Panc1 (cell line): ENCODE results near the gene SCART1. TPM values are rescaled to one million over a fixed set of nuclear protein-coding genes. Genes with fewer than 3 reads are reported as not detected.

Source experiments
- ATAC-seq: fragments of 200-7000 bp; cut with Tn5 transposase; 2 replicates; pipeline ENCODE4 v1.9.1; 2020; ENCODE audit warnings: mild to moderate bottlenecking, moderate library complexity
- BruUV-seq: library from RNA; stranded (reverse); fragments of 400-500 nt; replicated peaks from 2 replicates; lab custom pipeline; 2021; lab: Mats Ljungman, UMichigan
- CTCF ChIA-PET: fragments of 300-600 bp; sonication (Branson Sonifier 250); formaldehyde crosslinking; loops from one replicate; lab custom pipeline; 2022; ENCODE audit warnings: antibody characterized with exemption; lab: Charles Lee
- POLR2A ChIA-PET: fragments of 300-600 bp; sonication (Branson Sonifier 250); formaldehyde crosslinking; loops from one replicate; lab custom pipeline; 2022; ENCODE audit warnings: antibody characterized with exemption; lab: Charles Lee
- DNase-seq: peaks from one replicate; pipeline ENCODE4 v3.0.0-alpha.2; 2010; ENCODE audit warnings: low read depth, low spot score
- H3K27ac ChIP-seq: 2 replicates; pipeline ENCODE4 v1.5.1; 2011; ENCODE audit warnings: mild to moderate bottlenecking, low read length, inconsistent platforms
- H3K27me3 ChIP-seq: fragments of 200-500 bp; sonication (Bioruptor generic); 2 replicates; pipeline ENCODE4 v1.6.0; 2014; ENCODE audit warnings: low read length, inconsistent platforms; ENCODE audit not compliant: control insufficient read depth, insufficient read depth
- H3K36me3 ChIP-seq: fragments of 200-500 bp; sonication (Bioruptor generic); 2 replicates; pipeline ENCODE4 v1.5.1; 2014; ENCODE audit warnings: inconsistent platforms, mild to moderate bottlenecking, low read length, moderate library complexity; ENCODE audit not compliant: control insufficient read depth, insufficient read depth
- H3K4me1 ChIP-seq: 2 replicates; pipeline ENCODE4 v1.5.1; 2011; ENCODE audit warnings: inconsistent platforms, mild to moderate bottlenecking, low read length, moderate library complexity; ENCODE audit not compliant: control insufficient read depth, insufficient read depth
- H3K4me3 ChIP-seq, 2 experiments: 2 replicates each; pipeline ENCODE4 v1.5.1; 2011 to 2012; ENCODE audit warnings: low read depth in 2 of 2, low read length in 2 of 2, mild to moderate bottlenecking in 2 of 2, inconsistent platforms in 1 of 2, moderate library complexity in 1 of 2
- H3K9me3 ChIP-seq: fragments of 200-500 bp; sonication (Bioruptor generic); 2 replicates; pipeline ENCODE4 v1.5.1; 2014; ENCODE audit warnings: low read depth, mild to moderate bottlenecking, inconsistent platforms, low read length, moderate library complexity; ENCODE audit not compliant: control insufficient read depth, insufficient read depth
- CTCF ChIP-seq: fragments of 450-650 bp; IDR thresholded peaks from 2 replicates; pipeline ENCODE4 v1.5.1; 2017; ENCODE audit warnings: mild to moderate bottlenecking
- POLR2AphosphoS5 ChIP-seq: IDR thresholded peaks from 2 replicates; pipeline ENCODE4 v1.6.1; 2012; ENCODE audit warnings: mild to moderate bottlenecking, low read depth, low read length, moderate library complexity
- SIN3A ChIP-seq: IDR thresholded peaks from 2 replicates; pipeline ENCODE4 v1.6.1; 2012; ENCODE audit warnings: low read depth, mild to moderate bottlenecking, low read length, moderate library complexity, borderline replicate concordance; ENCODE audit not compliant: insufficient read depth
- TCF7L2 ChIP-seq: IDR thresholded peaks from 2 replicates; pipeline ENCODE4 v1.6.1; 2011; ENCODE audit warnings: mild to moderate bottlenecking, low read depth, low read length, inconsistent platforms
- in situ Hi-C: cut with HindIII; loops from 2 replicates; pipeline ENCODE4 v1.10.0; 2016; ENCODE audit warnings: low sequenced_read_pairs, low pct_unique_long_range_greater_than_20kb
- intact Hi-C: fragments of 100-400 bp; cut with micrococcal nuclease; formaldehyde crosslinking; loops from one replicate; pipeline ENCODE4 v1.10.0; 2022; ENCODE audit not compliant: unreplicated experiment
- total RNA-seq: library from RNA; stranded (reverse); gene quantifications from one replicate; pipeline ENCODE4 v1.2.1, GENCODE V29; 2021; ENCODE audit not compliant: unreplicated experiment
- TF ChIP-seq, protein P1 (sequence below), 2 experiments: IDR thresholded peaks; 2 replicates each; pipeline ENCODE4 v1.6.1; 2011 to 2012; ENCODE audit warnings: low read depth in 2 of 2, control low read depth in 1 of 2, low read length in 1 of 2, mild to moderate bottlenecking in 1 of 2, moderate library complexity in 1 of 2; ENCODE audit not compliant: insufficient read depth in 1 of 2

SCART1 gene
- total RNA-seq, 1 experiment from 2014 or later, result 0.57 TPM

DNA sequence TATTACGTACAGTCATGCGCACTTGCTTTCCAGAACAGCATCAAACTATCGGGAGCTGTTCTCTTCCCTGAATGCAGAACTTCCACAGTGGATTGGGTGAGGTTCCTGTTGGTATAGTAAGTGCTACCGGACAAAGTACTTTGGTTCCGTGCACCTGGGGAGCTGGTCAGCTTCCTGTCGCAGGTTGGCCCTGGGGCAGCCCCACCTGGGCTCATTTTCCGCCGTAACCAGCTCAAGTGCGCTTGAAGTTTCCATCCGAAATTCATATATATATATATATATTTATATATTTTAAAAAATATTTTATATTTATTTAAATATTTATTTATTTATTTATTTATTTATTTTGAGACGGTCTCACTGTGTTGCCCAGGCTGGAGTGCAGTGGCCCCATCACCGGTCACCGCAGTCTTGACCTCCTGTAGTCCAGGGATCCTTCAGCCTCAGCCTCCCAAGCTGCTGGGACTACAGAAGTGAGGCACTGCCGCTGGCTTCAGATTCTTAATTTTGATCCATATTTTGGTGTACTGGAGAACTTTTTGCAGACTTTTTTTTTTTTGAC lies 6.5 kb downstream of the SCART1 start:
- BruUV-seq, result no TSS peak

GRCh38 chr10:133461027-133461426 lies 7.3 kb downstream of the SCART1 start:
- no peaks in the 10 kb centered on the region for H3K9me3 ChIP-seq
- no peaks in the 10 kb centered on the region for H3K36me3 ChIP-seq
- H3K27me3 ChIP-seq, result peaks cover 3% of the 10 kb centered on the region; the same call in 1 of the 2 replicates
- H3K4me3 ChIP-seq, result no peak overlapping the region
- ChIA-PET CTCF (no interaction called here), POLR2A (interaction anchor here (0.6 kb wide), 1 partner anchor 91 kb away, joined by 4 read pairs; no protein-coding TSS in a partner anchor)
- intact Hi-C loops (no loop called here), in situ Hi-C loops (no loop called here)
- no peak for ATAC-seq
- no peak overlapping the region for H3K27ac ChIP-seq
- TF ChIP-seq CTCF, result no peak
- no peak for TF ChIP-seq POLR2AphosphoS5
- H3K4me1 ChIP-seq, result no peaks in the 10 kb centered on the region
- DNase-seq, result no peak
- no TSS peak for BruUV-seq

More for the DNA sequence above, 6.5 kb downstream of the SCART1 start:
- ATAC-seq, result no peak
- Histone ChIP-seq H3K4me3 (no peak overlapping the region), H3K27me3 (peaks cover 3% of the 10 kb centered on the region; the same call in 1 of the 2 replicates), H3K4me1 (no peaks in the 10 kb centered on the region), H3K9me3 (no peaks in the 10 kb centered on the region), H3K36me3 (no peaks in the 10 kb centered on the region), H3K27ac (no peak overlapping the region)
- ChIA-PET POLR2A (no interaction called here), CTCF (no interaction called here)
- TF ChIP-seq TCF7L2, result no peak
- no peak for TF ChIP-seq POLR2AphosphoS5
- no peak for TF ChIP-seq CTCF
- TF ChIP-seq, protein P1, sequence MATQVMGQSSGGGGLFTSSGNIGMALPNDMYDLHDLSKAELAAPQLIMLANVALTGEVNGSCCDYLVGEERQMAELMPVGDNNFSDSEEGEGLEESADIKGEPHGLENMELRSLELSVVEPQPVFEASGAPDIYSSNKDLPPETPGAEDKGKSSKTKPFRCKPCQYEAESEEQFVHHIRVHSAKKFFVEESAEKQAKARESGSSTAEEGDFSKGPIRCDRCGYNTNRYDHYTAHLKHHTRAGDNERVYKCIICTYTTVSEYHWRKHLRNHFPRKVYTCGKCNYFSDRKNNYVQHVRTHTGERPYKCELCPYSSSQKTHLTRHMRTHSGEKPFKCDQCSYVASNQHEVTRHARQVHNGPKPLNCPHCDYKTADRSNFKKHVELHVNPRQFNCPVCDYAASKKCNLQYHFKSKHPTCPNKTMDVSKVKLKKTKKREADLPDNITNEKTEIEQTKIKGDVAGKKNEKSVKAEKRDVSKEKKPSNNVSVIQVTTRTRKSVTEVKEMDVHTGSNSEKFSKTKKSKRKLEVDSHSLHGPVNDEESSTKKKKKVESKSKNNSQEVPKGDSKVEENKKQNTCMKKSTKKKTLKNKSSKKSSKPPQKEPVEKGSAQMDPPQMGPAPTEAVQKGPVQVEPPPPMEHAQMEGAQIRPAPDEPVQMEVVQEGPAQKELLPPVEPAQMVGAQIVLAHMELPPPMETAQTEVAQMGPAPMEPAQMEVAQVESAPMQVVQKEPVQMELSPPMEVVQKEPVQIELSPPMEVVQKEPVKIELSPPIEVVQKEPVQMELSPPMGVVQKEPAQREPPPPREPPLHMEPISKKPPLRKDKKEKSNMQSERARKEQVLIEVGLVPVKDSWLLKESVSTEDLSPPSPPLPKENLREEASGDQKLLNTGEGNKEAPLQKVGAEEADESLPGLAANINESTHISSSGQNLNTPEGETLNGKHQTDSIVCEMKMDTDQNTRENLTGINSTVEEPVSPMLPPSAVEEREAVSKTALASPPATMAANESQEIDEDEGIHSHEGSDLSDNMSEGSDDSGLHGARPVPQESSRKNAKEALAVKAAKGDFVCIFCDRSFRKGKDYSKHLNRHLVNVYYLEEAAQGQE (IDR thresholded peaks at IDR 0.05; ENCODE audit: insufficient read depth in 1 of 2, low read depth in 2 of 2, low read length in 1 of 2), result no peak
- TF ChIP-seq SIN3A, result no peak
- in situ Hi-C loops (no loop called here), intact Hi-C loops (no loop called here)
- DNase-seq, result no peak
